Stimulated activated memory B cell treated with anti-CD40 and anti-IgM and Interleukin-4, amounts not matched to agents 10 μg/mL and 1 μg/mL and 100 μg/mL, for 72 hours (primary cell): ENCODE measurements around the gene SH3RF3.

ENCODE experiments used
- ATAC-seq: fragments of 150-1000 bp; cut with Tn5 transposase; 2 replicates; pipeline ENCODE4 v1.10.0; 2021
- H3K27ac Mint-ChIP-seq: one replicate; pipeline ENCODE4 v1.8.0; 2022; ENCODE audit warnings: mild to moderate bottlenecking, mixed read lengths
- H3K27me3 Mint-ChIP-seq: one replicate; pipeline ENCODE4 v1.8.0; 2022; ENCODE audit warnings: mixed read lengths
- H3K36me3 Mint-ChIP-seq: one replicate; pipeline ENCODE4 v1.8.0; 2022; ENCODE audit warnings: mixed read lengths
- H3K4me1 Mint-ChIP-seq: one replicate; pipeline ENCODE4 v1.8.0; 2022; ENCODE audit warnings: mixed read lengths
- H3K4me3 Mint-ChIP-seq: one replicate; pipeline ENCODE4 v1.8.0; 2022; ENCODE audit warnings: mild to moderate bottlenecking, moderate library complexity, mixed read lengths
- H3K9me3 Mint-ChIP-seq: one replicate; pipeline ENCODE4 v1.8.0; 2022; ENCODE audit warnings: mixed read lengths

Gene SH3RF3

DNA sequence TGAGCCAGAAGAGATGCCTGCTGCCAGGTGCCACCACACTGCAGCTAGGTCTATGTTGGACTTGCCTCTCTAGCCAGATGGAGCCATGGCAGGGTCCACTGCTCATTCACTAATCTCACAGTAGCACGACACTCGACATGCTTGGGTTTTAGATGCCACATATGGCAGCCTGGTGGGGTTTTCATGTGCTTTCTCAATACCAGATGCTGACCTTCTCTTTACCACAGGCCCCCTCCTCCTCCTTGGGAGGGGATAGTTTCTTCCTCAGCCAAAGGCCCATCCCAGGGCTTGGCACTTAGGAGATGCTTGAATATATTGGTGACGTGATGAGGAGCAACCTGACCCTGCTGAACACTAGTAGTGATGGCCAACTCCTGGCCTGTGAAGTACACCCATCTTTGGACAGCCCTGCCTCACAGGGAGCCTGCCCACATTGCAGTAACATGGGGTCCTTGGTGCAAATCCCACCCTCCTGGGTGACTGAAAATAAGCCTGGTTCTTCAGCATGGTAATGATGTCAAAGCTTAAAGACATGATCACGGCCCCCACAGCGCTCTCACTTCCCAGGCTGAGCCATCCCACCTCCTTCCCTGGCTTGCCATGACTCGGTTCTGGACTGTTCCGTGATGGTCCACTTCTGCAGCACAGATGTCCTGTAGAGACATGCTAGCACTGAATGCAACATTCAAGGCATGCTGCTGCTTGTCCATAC, 227.5 kb downstream of the SH3RF3 start:
- H3K4me1 Mint-ChIP-seq = no peaks in the 10 kb centered on the region
- no peaks in the 10 kb centered on the region for H3K36me3 Mint-ChIP-seq
- peaks cover 9% of the 10 kb centered on the region for H3K9me3 Mint-ChIP-seq
- no peak overlapping the region for H3K4me3 Mint-ChIP-seq
- H3K27me3 Mint-ChIP-seq = peaks cover 10% of the 10 kb centered on the region
- no peak overlapping the region for H3K27ac Mint-ChIP-seq
- no peak for ATAC-seq

DNA sequence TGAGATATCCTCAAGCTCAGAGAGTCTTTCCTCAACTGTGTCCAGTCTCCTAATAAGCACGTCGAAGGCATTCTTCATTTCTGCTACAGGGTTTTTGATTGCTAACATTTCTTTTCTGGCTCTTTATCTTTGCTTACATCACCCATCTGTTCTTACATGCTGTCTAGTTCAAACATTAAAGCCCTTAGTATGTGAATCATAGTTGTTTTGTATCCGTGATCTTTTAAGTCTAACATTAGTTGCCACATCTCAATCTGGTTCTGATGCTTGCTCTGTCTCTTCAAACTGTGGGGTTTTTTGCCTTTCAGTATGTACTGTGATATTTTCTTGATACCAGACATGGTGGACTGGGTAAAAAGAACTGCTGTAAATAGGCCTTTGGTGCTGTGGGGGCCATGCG, 235.2 kb downstream of the SH3RF3 start:
- peaks cover 29% of the 10 kb centered on the region for H3K27me3 Mint-ChIP-seq
- no peak for ATAC-seq
- H3K27ac Mint-ChIP-seq = no peak overlapping the region

DNA sequence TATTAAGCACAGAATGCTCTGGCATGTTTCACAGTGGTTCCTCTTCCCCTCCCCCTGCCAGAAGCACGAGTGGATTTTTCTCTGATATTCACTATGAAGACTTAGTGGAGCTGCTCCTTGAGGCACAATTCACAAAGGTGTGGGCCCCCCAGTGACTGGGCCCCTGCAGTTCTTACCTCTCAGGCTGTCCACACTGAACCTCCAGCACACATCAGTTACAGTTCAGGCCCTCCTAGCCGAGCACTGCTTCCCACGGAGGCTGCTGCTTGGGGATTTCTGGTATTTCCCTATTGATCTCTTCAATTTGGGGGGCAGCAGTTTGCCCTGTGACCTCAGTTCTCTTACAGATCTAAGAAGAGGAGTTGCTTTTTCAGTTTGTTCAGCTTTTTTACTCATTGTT, 236.1 kb downstream of the SH3RF3 start:
- H3K9me3 Mint-ChIP-seq = no peaks in the 10 kb centered on the region

More for the DNA sequence above, 235.2 kb downstream of the SH3RF3 start:
- Mint-ChIP-seq H3K4me1 (no peaks in the 10 kb centered on the region), H3K36me3 (no peaks in the 10 kb centered on the region), H3K4me3 (no peak overlapping the region), H3K9me3 (peaks cover under 1% of the 10 kb centered on the region)

DNA sequence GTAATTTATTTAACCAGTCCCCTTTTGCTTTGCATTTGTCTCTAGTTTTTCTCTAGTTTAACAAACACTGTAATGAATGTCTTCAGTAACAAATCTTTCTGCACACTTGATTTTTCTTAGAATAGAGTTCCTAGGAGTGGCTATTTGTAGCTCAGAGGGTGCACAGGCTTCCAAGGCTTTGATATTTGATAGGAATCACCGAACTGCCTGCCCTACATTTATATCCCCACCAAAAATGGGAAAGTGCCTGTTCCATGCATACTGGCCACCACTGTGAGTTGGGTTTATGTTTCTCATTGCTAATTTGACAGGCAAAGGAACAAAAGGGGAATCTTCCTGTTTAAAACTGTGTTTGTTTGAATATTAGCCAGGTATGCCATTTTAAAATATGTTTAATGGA, 238.7 kb downstream of the SH3RF3 start:
- Mint-ChIP-seq H3K27ac (no peak overlapping the region), H3K4me3 (no peak overlapping the region), H3K9me3 (no peaks in the 10 kb centered on the region), H3K4me1 (no peaks in the 10 kb centered on the region), H3K27me3 (peaks cover 38% of the 10 kb centered on the region), H3K36me3 (no peaks in the 10 kb centered on the region)
- ATAC-seq = no peak

More for the DNA sequence above, 236.1 kb downstream of the SH3RF3 start:
- Mint-ChIP-seq H3K4me3 (no peak overlapping the region), H3K4me1 (no peaks in the 10 kb centered on the region), H3K27ac (no peak overlapping the region), H3K36me3 (no peaks in the 10 kb centered on the region), H3K27me3 (peaks cover 31% of the 10 kb centered on the region)
- no peak for ATAC-seq

DNA sequence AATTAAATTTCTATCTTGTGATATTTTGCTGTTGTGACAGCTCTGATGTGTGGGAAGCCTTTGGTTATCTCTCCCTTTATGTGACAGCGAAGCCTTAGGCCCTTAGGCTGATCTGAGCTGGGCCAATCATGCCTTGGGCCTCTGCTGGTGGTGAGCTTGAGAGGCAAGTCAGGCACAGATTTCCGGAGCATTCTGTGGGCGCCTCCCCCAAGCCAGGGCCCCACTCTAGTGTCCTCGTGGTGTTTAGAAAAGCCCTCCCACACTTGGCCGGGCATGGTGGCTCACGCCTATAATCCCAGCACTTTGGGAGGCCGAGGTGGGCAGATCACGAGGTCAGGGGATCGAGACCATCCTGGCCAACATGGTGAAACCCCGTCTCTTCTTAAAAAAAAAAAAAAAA, 239.8 kb downstream of the SH3RF3 start:
- Mint-ChIP-seq H3K27ac (no peak overlapping the region), H3K4me3 (no peak overlapping the region), H3K4me1 (no peaks in the 10 kb centered on the region), H3K9me3 (no peaks in the 10 kb centered on the region), H3K27me3 (peaks cover 27% of the 10 kb centered on the region), H3K36me3 (no peaks in the 10 kb centered on the region)
- no peak for ATAC-seq

DNA sequence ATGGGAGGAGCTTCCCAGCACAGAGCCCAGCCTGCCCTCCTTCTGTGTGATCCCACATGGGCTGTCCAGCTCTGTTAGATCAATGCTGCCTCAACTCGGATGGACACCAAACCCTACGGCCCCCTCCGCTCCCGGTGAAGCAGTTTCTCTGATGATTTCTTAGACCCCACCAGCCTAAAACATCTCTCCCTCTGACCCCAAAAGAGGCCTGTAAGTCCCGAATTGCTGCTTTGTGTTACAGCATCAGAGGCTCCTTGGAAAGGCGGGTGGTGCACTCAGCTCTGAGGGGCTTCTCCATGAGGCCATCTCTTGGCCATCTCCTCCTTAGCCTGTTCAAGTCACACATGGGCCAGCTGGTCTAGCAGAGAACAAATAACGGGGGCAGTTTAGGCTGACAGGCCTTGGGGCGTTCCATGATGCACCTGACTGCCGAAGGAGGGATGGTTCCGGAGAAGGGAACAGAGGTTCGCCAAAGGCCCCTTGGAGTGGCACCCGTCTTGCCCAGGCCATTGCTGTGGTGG, 240.7 kb downstream of the SH3RF3 start:
- H3K9me3 Mint-ChIP-seq = no peaks in the 10 kb centered on the region
- no peaks in the 10 kb centered on the region for H3K4me1 Mint-ChIP-seq
- H3K4me3 Mint-ChIP-seq = no peak overlapping the region
- ATAC-seq = no peak
- no peak overlapping the region for H3K27ac Mint-ChIP-seq
- H3K27me3 Mint-ChIP-seq = peaks cover 19% of the 10 kb centered on the region
- no peaks in the 10 kb centered on the region for H3K36me3 Mint-ChIP-seq

DNA sequence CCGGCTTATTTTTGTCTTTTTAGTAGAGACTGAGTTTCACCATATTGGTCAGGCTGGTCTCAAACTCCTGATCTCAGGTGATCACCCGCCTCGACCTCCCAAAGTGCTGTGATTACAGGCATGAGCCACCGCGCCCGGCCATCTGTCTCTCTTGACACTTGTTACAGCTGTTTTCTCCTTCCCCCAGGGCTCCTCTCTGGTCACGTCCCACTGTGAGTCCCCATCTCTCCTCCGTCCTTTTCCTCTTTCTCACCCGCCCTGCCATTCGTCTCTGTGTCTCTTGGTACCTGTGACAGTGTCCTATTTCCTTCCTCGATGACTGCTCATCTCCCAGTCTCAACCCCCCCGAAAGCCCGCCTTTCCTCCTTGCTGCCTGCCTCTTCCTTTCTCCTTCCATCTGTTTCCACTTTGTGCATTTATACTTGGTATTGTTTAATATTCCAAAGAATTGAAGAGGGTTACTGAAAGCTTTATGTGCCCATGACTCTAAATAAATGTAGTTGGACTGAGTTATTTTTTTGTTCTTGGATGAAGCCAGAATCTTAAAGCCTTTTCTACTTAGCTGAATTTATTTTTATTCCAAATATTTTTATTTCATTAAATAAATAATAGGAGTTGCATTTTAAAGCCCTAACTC, 241.5 kb downstream of the SH3RF3 start:
- H3K36me3 Mint-ChIP-seq = no peaks in the 10 kb centered on the region

DNA sequence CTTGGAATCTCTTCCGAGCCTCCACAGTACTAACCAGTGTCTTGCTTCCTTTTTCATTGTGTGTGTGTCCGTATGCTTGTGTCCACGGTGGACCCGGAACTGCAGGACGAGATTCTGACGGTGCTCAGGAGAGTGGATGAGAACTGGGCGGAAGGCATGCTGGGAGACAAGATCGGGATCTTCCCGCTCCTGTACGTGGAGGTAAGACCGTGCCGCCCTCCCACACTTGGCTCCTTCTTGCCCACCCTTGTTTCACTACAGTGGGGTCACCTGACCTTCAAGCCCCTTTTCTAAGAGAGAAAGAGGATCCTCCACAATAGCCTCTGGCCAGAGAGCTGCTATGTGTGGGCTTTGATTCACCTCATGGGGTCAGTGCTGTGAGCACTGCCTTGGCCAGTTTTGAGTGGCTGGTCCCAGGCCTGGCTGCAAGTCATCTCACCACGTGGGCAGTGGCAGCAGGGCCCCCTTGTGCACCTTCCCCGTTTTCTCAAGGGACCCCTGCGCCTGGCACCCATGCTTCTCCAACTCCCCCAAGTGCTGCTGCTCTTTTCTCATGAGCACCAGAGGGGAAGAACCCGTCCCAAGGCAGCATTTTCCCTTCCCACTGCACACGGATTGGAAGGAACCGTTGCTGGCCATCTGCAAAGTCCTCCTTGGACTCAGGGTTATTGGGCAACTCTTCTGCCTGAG, 242.6 kb downstream of the SH3RF3 start:
- Mint-ChIP-seq H3K36me3 (no peaks in the 10 kb centered on the region), H3K27me3 (peaks cover 19% of the 10 kb centered on the region), H3K4me3 (no peak overlapping the region), H3K4me1 (no peaks in the 10 kb centered on the region), H3K27ac (no peak overlapping the region), H3K9me3 (no peaks in the 10 kb centered on the region)
- no peak for ATAC-seq

More for the DNA sequence above, 241.5 kb downstream of the SH3RF3 start:
- Mint-ChIP-seq H3K4me3 (no peak overlapping the region), H3K27ac (no peak overlapping the region), H3K4me1 (no peaks in the 10 kb centered on the region), H3K9me3 (no peaks in the 10 kb centered on the region), H3K27me3 (peaks cover 19% of the 10 kb centered on the region)
- no peak for ATAC-seq

DNA sequence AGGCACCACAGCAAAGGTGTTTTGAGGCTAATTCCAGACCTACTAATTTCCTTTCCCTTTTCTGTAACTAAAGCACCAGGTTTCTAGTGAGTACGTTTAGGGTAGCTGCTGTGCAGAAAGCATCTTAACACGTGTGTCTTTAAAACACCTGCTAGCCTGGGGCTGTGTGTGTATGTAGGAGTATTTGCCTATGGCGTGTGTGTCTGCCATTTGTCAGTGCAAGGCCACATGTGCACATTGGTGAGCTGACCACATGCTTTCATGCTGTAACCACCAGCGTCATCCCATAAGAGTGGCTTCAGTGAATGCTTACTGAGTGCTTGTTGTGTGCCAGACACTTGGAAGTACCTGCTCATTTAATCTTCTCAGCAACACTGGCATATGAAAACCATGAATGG, 243.2 kb downstream of the SH3RF3 start:
- H3K36me3 Mint-ChIP-seq = no peaks in the 10 kb centered on the region
- ATAC-seq = no peak
- H3K27ac Mint-ChIP-seq = no peak overlapping the region
- no peaks in the 10 kb centered on the region for H3K4me1 Mint-ChIP-seq
- H3K4me3 Mint-ChIP-seq = no peak overlapping the region
- H3K9me3 Mint-ChIP-seq = no peaks in the 10 kb centered on the region
- H3K27me3 Mint-ChIP-seq = peaks cover 18% of the 10 kb centered on the region

DNA sequence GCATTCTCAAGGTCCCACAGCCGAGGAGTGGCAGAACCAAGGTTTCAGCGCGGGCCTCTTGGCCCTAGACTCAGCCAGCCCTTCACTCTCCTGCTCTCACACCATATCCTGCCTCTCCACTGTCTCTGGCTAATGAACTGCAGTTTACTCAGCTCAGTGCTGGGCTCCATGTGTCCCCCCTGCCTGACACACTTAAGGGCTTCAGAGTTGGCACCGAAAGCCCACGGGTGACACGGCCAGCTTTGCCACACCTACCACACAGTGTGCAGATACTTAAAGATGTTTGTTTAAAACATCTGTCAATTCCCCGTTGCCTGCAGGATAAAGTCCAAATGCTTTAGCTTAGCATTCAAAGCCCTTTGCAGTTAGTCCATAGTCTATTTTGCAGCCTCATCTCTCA, 243.6 kb downstream of the SH3RF3 start:
- no peaks in the 10 kb centered on the region for H3K9me3 Mint-ChIP-seq
- no peaks in the 10 kb centered on the region for H3K36me3 Mint-ChIP-seq
- no peaks in the 10 kb centered on the region for H3K4me1 Mint-ChIP-seq
- H3K27ac Mint-ChIP-seq = no peak overlapping the region
- ATAC-seq = no peak
- peaks cover 13% of the 10 kb centered on the region for H3K27me3 Mint-ChIP-seq
- no peak overlapping the region for H3K4me3 Mint-ChIP-seq

DNA sequence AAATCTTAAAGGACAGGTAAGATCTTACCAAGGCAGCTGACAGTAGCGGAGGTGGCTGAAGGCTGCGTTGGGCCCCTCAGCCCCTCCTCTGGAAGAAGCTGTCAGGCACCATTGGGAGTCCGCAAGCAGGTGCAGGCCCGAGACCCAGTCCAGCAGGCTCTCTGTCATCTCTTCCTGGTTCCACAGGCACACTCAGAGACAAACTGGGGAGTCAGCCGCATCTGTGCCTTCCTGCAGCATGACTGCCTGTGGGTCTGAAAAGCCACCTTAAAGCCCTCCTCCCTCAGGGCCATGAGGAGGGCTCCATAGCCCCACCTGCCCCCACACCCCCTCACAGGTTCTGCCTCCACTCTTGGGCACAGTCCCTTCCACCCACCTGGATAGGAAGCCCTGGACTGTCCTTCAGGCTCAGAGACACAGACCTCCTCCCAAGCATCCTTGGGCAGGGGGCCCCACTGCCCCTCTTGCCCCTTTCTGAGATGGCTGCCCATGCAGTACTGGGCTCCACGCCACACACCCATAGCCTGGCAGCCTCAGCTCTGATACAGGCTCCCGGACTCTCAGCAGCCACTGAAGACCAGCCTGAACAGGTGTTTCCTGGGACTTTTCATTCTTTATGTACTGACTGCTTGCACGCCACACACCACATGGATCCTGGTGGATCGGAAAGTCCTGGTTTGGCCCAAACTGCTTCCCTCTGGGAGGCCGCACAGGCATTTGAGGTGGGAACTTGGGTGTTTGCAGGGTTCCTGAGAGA, 245.0 kb downstream of the SH3RF3 start:
- Mint-ChIP-seq H3K9me3 (no peaks in the 10 kb centered on the region), H3K36me3 (no peaks in the 10 kb centered on the region), H3K27me3 (peaks cover 10% of the 10 kb centered on the region), H3K4me3 (no peak overlapping the region), H3K27ac (no peak overlapping the region), H3K4me1 (no peaks in the 10 kb centered on the region)
- ATAC-seq = no peak

DNA sequence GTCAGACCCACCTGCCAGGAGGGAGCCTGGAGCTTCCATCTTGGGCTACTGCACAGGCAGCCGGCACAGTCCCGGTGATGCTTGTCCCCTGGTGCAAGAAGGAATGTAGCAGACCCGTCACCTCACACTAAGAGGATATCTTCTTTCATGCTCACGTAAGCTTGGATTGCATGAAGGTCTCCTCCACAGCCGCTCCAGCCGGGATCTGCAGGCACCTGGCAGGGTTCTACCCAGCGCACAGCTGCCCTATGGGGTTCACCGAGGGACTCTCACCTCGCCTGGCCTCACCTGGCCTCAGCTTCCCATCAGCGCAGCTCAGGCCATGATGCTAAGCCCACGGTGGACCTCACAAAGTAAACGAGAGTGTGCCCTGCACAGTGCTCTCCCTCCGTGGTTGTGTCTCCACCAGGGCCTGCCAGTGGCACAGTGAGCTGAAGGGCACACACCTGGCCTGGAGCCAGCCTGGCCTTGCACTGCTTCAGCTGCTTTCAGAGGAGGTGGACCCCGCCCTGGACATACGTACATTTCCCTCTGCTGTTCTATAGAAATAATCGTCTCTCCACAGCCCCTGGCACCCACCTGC, 245.6 kb downstream of the SH3RF3 start:
- Mint-ChIP-seq H3K27ac (no peak overlapping the region), H3K4me1 (no peaks in the 10 kb centered on the region), H3K27me3 (peaks cover 10% of the 10 kb centered on the region), H3K36me3 (no peaks in the 10 kb centered on the region), H3K4me3 (no peak overlapping the region), H3K9me3 (no peaks in the 10 kb centered on the region)
- ATAC-seq = no peak

DNA sequence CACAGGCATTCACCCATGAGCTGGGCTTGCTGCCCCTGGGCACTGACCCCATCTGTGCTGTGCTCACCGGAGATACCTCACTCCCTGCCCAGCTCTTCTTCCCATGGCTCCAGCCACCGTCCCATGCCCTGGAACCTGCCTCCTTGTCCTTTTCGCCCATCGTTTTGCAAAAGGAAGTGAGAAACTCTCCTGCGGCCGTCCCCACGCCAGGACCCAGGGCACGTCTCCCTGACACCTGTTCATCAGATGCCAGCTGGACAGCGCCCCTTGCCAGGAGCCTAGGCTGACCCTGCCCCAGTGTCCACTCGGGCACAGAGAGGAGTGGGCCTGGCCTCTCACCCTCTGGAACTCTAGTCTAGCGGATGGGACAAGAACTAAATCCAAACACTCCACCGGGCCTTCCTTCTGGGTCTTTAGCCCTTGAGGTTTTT, 246.1 kb downstream of the SH3RF3 start:
- peaks cover 9% of the 10 kb centered on the region for H3K27me3 Mint-ChIP-seq
- H3K4me3 Mint-ChIP-seq = no peak overlapping the region
- no peaks in the 10 kb centered on the region for H3K9me3 Mint-ChIP-seq
- H3K27ac Mint-ChIP-seq = no peak overlapping the region
- H3K4me1 Mint-ChIP-seq = no peaks in the 10 kb centered on the region
- no peak for ATAC-seq
- H3K36me3 Mint-ChIP-seq = no peaks in the 10 kb centered on the region

DNA sequence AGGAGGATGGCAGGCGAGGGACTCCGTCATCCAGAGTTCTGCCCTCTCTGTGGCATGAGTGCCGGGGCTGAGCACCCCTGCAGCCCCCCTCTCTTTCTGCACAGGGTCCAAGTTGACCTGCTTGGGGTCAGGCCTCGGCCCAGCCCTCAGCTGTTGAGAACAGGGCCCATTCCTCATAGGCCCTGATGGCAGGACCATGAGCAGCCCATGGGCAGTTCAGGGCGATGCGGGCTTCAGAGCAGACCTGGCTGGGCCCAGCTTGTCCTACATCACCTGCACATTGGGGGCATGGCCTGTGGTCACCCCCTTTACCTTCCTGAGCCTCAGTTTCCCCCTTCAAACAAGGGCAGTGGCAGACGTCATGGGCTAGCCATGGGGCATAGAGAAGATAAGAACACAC, 246.7 kb downstream of the SH3RF3 start:
- Mint-ChIP-seq H3K9me3 (no peaks in the 10 kb centered on the region), H3K27me3 (peaks cover 4% of the 10 kb centered on the region), H3K36me3 (no peaks in the 10 kb centered on the region), H3K4me1 (no peaks in the 10 kb centered on the region), H3K27ac (no peak overlapping the region), H3K4me3 (no peak overlapping the region)
- ATAC-seq = no peak

DNA sequence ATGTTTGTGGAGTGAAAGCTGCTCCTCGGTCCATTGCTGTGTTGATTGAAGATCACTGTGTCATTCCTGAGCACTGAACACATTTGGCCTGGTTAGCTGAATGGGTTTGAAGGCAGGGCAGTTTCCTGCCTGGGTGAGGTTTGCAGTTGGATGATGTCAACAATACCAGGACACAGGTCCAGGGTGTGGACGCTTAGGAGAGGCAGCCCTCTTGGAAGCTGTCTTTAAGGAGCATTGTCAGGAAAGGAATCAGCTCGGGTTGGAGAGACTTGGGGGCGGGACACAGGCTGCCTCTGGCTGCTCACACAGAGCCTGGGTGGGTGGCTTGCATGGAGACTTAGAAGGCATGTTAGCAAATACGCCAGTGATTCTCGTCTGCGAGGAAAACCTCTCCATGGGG, 247.1 kb downstream of the SH3RF3 start:
- Mint-ChIP-seq H3K36me3 (no peaks in the 10 kb centered on the region), H3K9me3 (no peaks in the 10 kb centered on the region), H3K27me3 (no peaks in the 10 kb centered on the region), H3K4me3 (no peak overlapping the region), H3K4me1 (no peaks in the 10 kb centered on the region), H3K27ac (no peak overlapping the region)
- no peak for ATAC-seq
